Endothelial cell of umbilical vein (primary cell): ENCODE data around the gene IRF2BPL. TPM values are rescaled to one million over a fixed set of nuclear protein-coding genes. Genes with fewer than 3 reads are reported as not detected.
A peak's percentile ranks its signal among the peaks of the same experiment; 100 is the strongest.

Experiments
- BruUV-seq: library from RNA; stranded (reverse); fragments of 400-500 nt; replicated peaks from 2 replicates; lab custom pipeline; 2021; lab: Mats Ljungman, UMichigan
- CTCF ChIA-PET: fragments of 300-600, 350-600 bp; sonication (Branson Sonifier 250); formaldehyde crosslinking; loops from one replicate; lab custom pipeline; 2021; ENCODE audit warnings: antibody characterized with exemption, inconsistent platforms; lab: Charles Lee
- POLR2A ChIA-PET: fragments of 300-600, 350-600 bp; sonication (Branson Sonifier 250); formaldehyde crosslinking; loops from one replicate; lab custom pipeline; 2021; ENCODE audit warnings: antibody characterized with exemption, inconsistent platforms; lab: Charles Lee
- DNase-seq: peaks from one replicate; pipeline ENCODE4 v3.0.0-alpha.2; 2011; ENCODE audit warnings: low read depth, low spot score
- FAIRE-seq: peaks from 2 replicates; lab custom pipeline; 2011; peaks lifted over from hg19 to GRCh38; lab: Jason Lieb, UNC
- H2AFZ ChIP-seq: 2 replicates; pipeline ENCODE4 v1.6.0; 2012; ENCODE audit warnings: low read depth, low read length, control low read depth, inconsistent platforms
- H3K27ac ChIP-seq: 2 replicates; pipeline ENCODE4 v1.5.1; 2011; ENCODE audit warnings: low read depth, mild to moderate bottlenecking, control low read depth, low read length, moderate library complexity; ENCODE audit not compliant: insufficient read depth
- H3K27me3 ChIP-seq, 2 experiments: 2 replicates each; pipeline versions ENCODE4 v1.6.0 to v1.6.1; 2011; ENCODE audit warnings: low read length in 2 of 2, mixed read lengths in 1 of 2; ENCODE audit not compliant: control insufficient read depth in 2 of 2, insufficient read depth in 2 of 2
- H3K36me3 ChIP-seq, 2 experiments: 2 replicates in 1 of 2; 3 replicates in 1 of 2; pipeline ENCODE4 v1.5.1; 2011; ENCODE audit warnings: low read length in 2 of 2, mild to moderate bottlenecking in 1 of 2, moderate library complexity in 1 of 2; ENCODE audit not compliant: control insufficient read depth in 2 of 2, insufficient read depth in 2 of 2; ENCODE audit errors: extremely low read depth in 1 of 2
- H3K4me1 ChIP-seq: 3 replicates; pipeline ENCODE4 v1.5.1; 2011; ENCODE audit warnings: mild to moderate bottlenecking, low read length; ENCODE audit not compliant: control insufficient read depth, insufficient read depth; ENCODE audit errors: extremely low read depth
- H3K4me2 ChIP-seq: 2 replicates; pipeline ENCODE4 v1.6.1; 2011; ENCODE audit warnings: low read length, control low read depth, mixed read lengths; ENCODE audit not compliant: insufficient read depth
- H3K4me3 ChIP-seq, 3 experiments: fragments of 200-600 bp in 1 of 3; sonication (generic), shearing (Covaris generic) in 1 of 3; replicated peaks in 1 of 3; 2 replicates each; pipeline ENCODE4 v1.5.1; 2011 to 2016; ENCODE audit warnings: control low read depth in 3 of 3, low read length in 3 of 3, mild to moderate bottlenecking in 2 of 3, inconsistent platforms in 1 of 3, low read depth in 1 of 3, moderate library complexity in 1 of 3; ENCODE audit not compliant: insufficient read depth in 1 of 3
- H3K79me2 ChIP-seq: 2 replicates; pipeline ENCODE4 v1.6.0; 2012; ENCODE audit warnings: low read length, inconsistent platforms; ENCODE audit not compliant: control insufficient read depth, insufficient read depth
- H3K9ac ChIP-seq: replicated peaks from 2 replicates; pipeline ENCODE3; 2011; ENCODE audit warnings: low read length, control low read depth; ENCODE audit not compliant: insufficient read depth; ENCODE audit errors: extremely low read depth
- H3K9me1 ChIP-seq: replicated peaks from 3 replicates; pipeline ENCODE4 v1.6.0; 2011; ENCODE audit warnings: mild to moderate bottlenecking, low read length; ENCODE audit not compliant: control insufficient read depth, insufficient read depth; ENCODE audit errors: extremely low read depth
- H3K9me3 ChIP-seq: replicated peaks from 2 replicates; pipeline ENCODE4 v1.5.1; 2012; ENCODE audit warnings: low read length, inconsistent platforms; ENCODE audit not compliant: control insufficient read depth, insufficient read depth
- H4K20me1 ChIP-seq: replicated peaks from 2 replicates; pipeline ENCODE3; 2011; ENCODE audit warnings: mild to moderate bottlenecking, low read length; ENCODE audit not compliant: control insufficient read depth, insufficient read depth; ENCODE audit errors: extremely low read depth
- CTCF ChIP-seq, 2 donors: IDR thresholded peaks; 1 replicate in 1 of 2; 2 replicates in 1 of 2; pipeline ENCODE4 v1.5.1; 2011; ENCODE audit warnings: low read length in 2 of 2, mild to moderate bottlenecking in 2 of 2, moderate library complexity in 2 of 2, control low read depth in 1 of 2, inconsistent platforms in 1 of 2, low read depth in 1 of 2; ENCODE audit not compliant: insufficient read depth in 1 of 2; ENCODE audit errors: extremely low read depth in 1 of 2
- EZH2 ChIP-seq: IDR thresholded peaks from 2 replicates; pipeline ENCODE4 v1.6.1; 2012; ENCODE audit warnings: borderline replicate concordance, low read depth, mild to moderate bottlenecking, moderate library complexity, low read length, inconsistent platforms; ENCODE audit not compliant: severe bottlenecking
- GATA2 ChIP-seq: IDR thresholded peaks from 2 replicates; pipeline ENCODE4 v1.7.0; 2011; ENCODE audit warnings: low read depth, mild to moderate bottlenecking, moderate library complexity, mixed read lengths, low read length; ENCODE audit not compliant: insufficient read length, insufficient read depth
- MAX ChIP-seq: IDR thresholded peaks from 2 replicates; pipeline ENCODE4 v1.6.1; 2011; ENCODE audit not compliant: insufficient read depth, insufficient read length
- POLR2A ChIP-seq: IDR thresholded peaks from 2 replicates; pipeline ENCODE4 v1.6.1; 2012; ENCODE audit warnings: low read depth, mild to moderate bottlenecking, control low read depth, low read length
- dilution Hi-C: fragments of 300-500 bp; cut with MboI; formaldehyde crosslinking; loops from one replicate; pipeline ENCODE4 v1.15.0; 2019; ENCODE audit warnings: low sequenced_read_pairs; ENCODE audit not compliant: extremely low pct_ligation_motif_present
- intact Hi-C: fragments of 100-400 bp; cut with micrococcal nuclease; formaldehyde crosslinking; loops from one replicate; pipeline ENCODE4 v1.10.0; 2022
- polyA plus RNA-seq, 4 experiments: library from polyadenylated mRNA; depleted of rRNA in 3 of 4; stranded (reverse) in 3 of 4; unstranded in 1 of 4; fragments of >200 nt; gene quantifications; 2 replicates each; pipeline versions ENCODE4 v1.2.1 to v1.2.3, GENCODE V29; 2011 to 2012; ENCODE audit warnings: missing spikeins in 1 of 4
- total RNA-seq: library from RNA; stranded (reverse); gene quantifications from 2 replicates; pipeline ENCODE4 v1.2.3, GENCODE V29; 2021

IRF2BPL gene
- total and polyA plus RNA-seq, 2 donors (not counting 3 experiments of a cell fraction or from before 2014, with no cell fraction given): 9.3 to 23.3 TPM

GRCh38 chr14:77026166-77026929 lies 2.2 kb downstream of the IRF2BPL start:
- Histone ChIP-seq H3K4me2 (peak overlapping the region; percentile 92), H3K9me3 (no peaks in the 10 kb centered on the region), H3K79me2 (peaks cover 38% of the 10 kb centered on the region), H3K27ac (peak overlapping the region; percentile 80), H3K9me1 (no peaks in the 10 kb centered on the region), H4K20me1 (no peaks in the 10 kb centered on the region), H3K4me3 (peak overlapping the region; percentile 76 to 90 (median 85)), H3K9ac (peak overlapping the region; percentile 94), H2AFZ (no peak overlapping the region), H3K4me1 (peaks cover 37% of the 10 kb centered on the region), H3K36me3 (no peaks in the 10 kb centered on the region), H3K27me3 (no peaks in the 10 kb centered on the region)
- FAIRE-seq (peak; percentile 50), DNase-seq (peak; percentile 61)
- TF ChIP-seq GATA2 (no peak), MAX (no peak), POLR2A (no peak), EZH2 (no peak), CTCF (IDR thresholded peaks at IDR 0.05; ENCODE audit: extremely low read depth in 1 of 2, insufficient read depth in 1 of 2, low read depth in 1 of 2, low read length in 2 of 2) (no peak)
- BruUV-seq: no TSS peak
- ChIA-PET CTCF (interaction anchor here (1.0 to 7.7 kb wide), 11 partner anchors 17 to 150 kb away, joined by 3 to 58 read pairs (median 18); no protein-coding TSS in a partner anchor), POLR2A (interaction anchor here (0.6 to 0.9 kb wide), 3 partner anchors 22 to 76 kb away, joined by 3 to 6 read pairs (median 3); no protein-coding TSS in a partner anchor)
- intact Hi-C loops (no loop called here), dilution Hi-C loops (no loop called here)
